Suprapubic skin (tissue), 4 donors: ENCODE measurements around the gene RRP1. TPM values are rescaled to one million over a fixed set of nuclear protein-coding genes. Genes with fewer than 3 reads are reported as not detected.

Experiments
- DNase-seq, 2 donors: peaks; one replicate each; pipeline ENCODE4 v3.0.0-alpha.2; 2019; ENCODE audit warnings: low spot score in 2 of 2
- H3K27ac ChIP-seq: fragments of 200-600 bp; sonication (generic); one replicate; pipeline ENCODE4 v1.5.1; 2019
- H3K27me3 ChIP-seq: fragments of 200-600 bp; sonication (generic); one replicate; pipeline ENCODE4 v1.5.1; 2019
- H3K36me3 ChIP-seq: fragments of 200-600 bp; sonication (generic); one replicate; pipeline ENCODE4 v1.5.1; 2019
- H3K4me1 ChIP-seq: fragments of 200-600 bp; sonication (generic); one replicate; pipeline ENCODE4 v1.5.1; 2019
- H3K4me3 ChIP-seq: fragments of 200-600 bp; sonication (generic); one replicate; pipeline ENCODE4 v1.5.1; 2019; ENCODE audit warnings: mild to moderate bottlenecking
- H3K9me3 ChIP-seq: fragments of 200-600 bp; sonication (generic); one replicate; pipeline ENCODE4 v1.5.1; 2019
- EP300 ChIP-seq: sonication (generic); formaldehyde crosslinking; IDR thresholded peaks from one replicate; pipeline ENCODE4 v1.6.1; 2017; ENCODE audit warnings: antibody characterized with exemption
- POLR2A ChIP-seq, 2 donors: fragments of 450-650 bp; IDR thresholded peaks; one replicate each; pipeline ENCODE4 v1.6.1; 2017; ENCODE audit warnings: antibody characterized with exemption in 2 of 2, mild to moderate bottlenecking in 2 of 2, moderate library complexity in 2 of 2
- POLR2AphosphoS5 ChIP-seq, 3 donors: sonication (generic); formaldehyde crosslinking; IDR thresholded peaks; one replicate each; pipeline ENCODE4 v1.6.1; 2017; ENCODE audit warnings: antibody characterized with exemption in 3 of 3
- WGBS: methylation state at CpG from one replicate; pipeline ENCODE4 v1.1.5; 2018; 5-methylcytosine and 5-hydroxymethylcytosine counted together
- total RNA-seq, 4 donors: library from RNA; depleted of rRNA; stranded (reverse); fragments of >200 nt; gene quantifications; one replicate each; pipeline ENCODE4 v1.1.0, GENCODE V29; 2016
- TF ChIP-seq, protein P1 (sequence below), 2 donors: fragments of 200-600 bp in 1 of 2; fragments of 450-650 bp in 1 of 2; sonication (generic) in 1 of 2; IDR thresholded peaks; one replicate each; pipeline ENCODE4 v1.5.1; 2016 to 2019; ENCODE audit warnings: antibody characterized with exemption in 2 of 2, mild to moderate bottlenecking in 1 of 2, moderate library complexity in 1 of 2

Gene RRP1
- total RNA-seq, 4 donors from 2014 or later, result 22.5 to 34.6 (median 28.4) TPM

DNA sequence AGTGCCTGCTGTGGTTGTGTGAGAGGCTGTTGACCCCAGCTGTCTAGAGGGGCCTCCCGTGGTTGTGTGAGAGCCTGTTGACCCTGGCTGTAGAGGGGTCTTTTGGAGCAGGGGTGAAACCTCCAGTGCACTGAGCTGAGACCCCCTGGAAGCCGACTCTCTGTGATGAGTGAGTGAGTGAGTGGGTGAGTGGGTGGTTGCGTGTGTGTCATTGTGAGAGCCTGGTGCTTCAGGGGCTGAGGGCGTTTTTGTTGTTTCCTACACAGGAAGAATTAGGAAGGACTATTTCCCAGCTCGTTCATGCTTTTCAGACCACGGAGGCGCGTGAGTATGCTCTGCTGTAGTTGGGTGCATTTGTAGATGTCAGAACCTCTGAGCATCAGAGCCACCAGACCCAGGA lies 3.0 kb downstream of the RRP1 start:
- WGBS, result 93% methylated on average over 8 of the region's 8 CpGs
- H3K4me1 ChIP-seq, result peaks cover 21% of the 10 kb centered on the region
- H3K27me3 ChIP-seq, result no peaks in the 10 kb centered on the region
- TF ChIP-seq POLR2AphosphoS5 (IDR thresholded peaks at IDR 0.05), result no peak
- no peak for TF ChIP-seq EP300
- TF ChIP-seq POLR2A (IDR thresholded peaks at IDR 0.05), result no peak
- TF ChIP-seq, protein P1, sequence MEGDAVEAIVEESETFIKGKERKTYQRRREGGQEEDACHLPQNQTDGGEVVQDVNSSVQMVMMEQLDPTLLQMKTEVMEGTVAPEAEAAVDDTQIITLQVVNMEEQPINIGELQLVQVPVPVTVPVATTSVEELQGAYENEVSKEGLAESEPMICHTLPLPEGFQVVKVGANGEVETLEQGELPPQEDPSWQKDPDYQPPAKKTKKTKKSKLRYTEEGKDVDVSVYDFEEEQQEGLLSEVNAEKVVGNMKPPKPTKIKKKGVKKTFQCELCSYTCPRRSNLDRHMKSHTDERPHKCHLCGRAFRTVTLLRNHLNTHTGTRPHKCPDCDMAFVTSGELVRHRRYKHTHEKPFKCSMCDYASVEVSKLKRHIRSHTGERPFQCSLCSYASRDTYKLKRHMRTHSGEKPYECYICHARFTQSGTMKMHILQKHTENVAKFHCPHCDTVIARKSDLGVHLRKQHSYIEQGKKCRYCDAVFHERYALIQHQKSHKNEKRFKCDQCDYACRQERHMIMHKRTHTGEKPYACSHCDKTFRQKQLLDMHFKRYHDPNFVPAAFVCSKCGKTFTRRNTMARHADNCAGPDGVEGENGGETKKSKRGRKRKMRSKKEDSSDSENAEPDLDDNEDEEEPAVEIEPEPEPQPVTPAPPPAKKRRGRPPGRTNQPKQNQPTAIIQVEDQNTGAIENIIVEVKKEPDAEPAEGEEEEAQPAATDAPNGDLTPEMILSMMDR (IDR thresholded peaks at IDR 0.05), result no peak
- no peak overlapping the region for H3K4me3 ChIP-seq
- H3K27ac ChIP-seq, result no peak overlapping the region
- H3K9me3 ChIP-seq, result no peaks in the 10 kb centered on the region
- no peak for DNase-seq
- H3K36me3 ChIP-seq, result peaks cover 60% of the 10 kb centered on the region

DNA sequence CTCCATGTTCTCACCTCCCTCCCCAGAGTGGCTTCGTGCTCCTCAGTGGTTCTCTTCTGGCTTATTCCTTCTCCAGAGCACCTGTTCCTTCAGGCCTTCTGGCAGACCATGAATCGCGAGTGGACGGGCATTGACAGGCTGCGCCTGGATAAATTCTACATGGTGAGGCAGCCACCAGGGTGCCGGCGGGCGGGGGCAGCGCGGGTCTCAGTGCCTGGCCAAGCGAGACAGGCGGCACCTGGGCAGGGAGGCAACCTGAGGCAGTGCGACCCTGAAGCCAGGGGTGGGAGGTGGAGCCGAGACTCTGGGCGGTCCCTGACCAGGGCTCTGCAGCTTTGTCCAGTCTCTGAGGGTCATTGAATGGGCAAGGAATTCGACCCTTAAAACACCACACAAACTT lies 3.9 kb downstream of the RRP1 start:
- Histone ChIP-seq H3K4me3 (no peak overlapping the region), H3K4me1 (peaks cover 21% of the 10 kb centered on the region), H3K36me3 (peaks cover 68% of the 10 kb centered on the region), H3K9me3 (no peaks in the 10 kb centered on the region), H3K27me3 (no peaks in the 10 kb centered on the region), H3K27ac (no peak overlapping the region)
- WGBS, result 97% methylated on average over 16 of the region's 16 CpGs
- TF ChIP-seq, protein P1 (IDR thresholded peaks at IDR 0.05), result no peak
- TF ChIP-seq POLR2A (IDR thresholded peaks at IDR 0.05) (no peak), POLR2AphosphoS5 (IDR thresholded peaks at IDR 0.05) (no peak), EP300 (no peak)
- DNase-seq, result no peak

DNA sequence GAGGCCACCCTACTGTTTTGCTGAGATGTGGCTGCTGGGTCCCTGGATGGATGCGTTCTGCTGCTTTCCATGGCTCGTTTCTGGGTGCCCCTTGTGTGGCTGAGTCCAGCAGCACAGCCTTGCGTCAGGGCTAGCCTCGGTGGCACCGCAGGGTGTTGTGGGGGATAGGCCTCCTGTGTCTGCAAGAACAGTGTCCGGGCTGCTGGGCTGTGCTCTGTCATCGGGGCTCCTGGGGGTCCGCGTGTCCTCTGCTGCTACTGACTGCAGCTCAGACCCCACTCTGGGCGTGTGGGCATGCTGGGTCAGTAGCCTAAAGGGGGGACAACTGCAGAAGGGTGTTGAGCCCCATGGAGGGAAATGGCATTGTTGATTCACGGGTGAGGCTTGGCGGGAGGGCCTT lies 4.9 kb downstream of the RRP1 start:
- no peak overlapping the region for H3K4me3 ChIP-seq
- peaks cover 15% of the 10 kb centered on the region for H3K4me1 ChIP-seq
- peaks cover 79% of the 10 kb centered on the region for H3K36me3 ChIP-seq
- no peaks in the 10 kb centered on the region for H3K27me3 ChIP-seq
- H3K9me3 ChIP-seq, result no peaks in the 10 kb centered on the region
- no peak for DNase-seq
- 86% methylated on average over 4 of the region's 12 CpGs for WGBS
- H3K27ac ChIP-seq, result no peak overlapping the region
- TF ChIP-seq, protein P1 (IDR thresholded peaks at IDR 0.05), result no peak
- TF ChIP-seq POLR2AphosphoS5 (IDR thresholded peaks at IDR 0.05) (no peak), EP300 (no peak), POLR2A (IDR thresholded peaks at IDR 0.05) (no peak)

DNA sequence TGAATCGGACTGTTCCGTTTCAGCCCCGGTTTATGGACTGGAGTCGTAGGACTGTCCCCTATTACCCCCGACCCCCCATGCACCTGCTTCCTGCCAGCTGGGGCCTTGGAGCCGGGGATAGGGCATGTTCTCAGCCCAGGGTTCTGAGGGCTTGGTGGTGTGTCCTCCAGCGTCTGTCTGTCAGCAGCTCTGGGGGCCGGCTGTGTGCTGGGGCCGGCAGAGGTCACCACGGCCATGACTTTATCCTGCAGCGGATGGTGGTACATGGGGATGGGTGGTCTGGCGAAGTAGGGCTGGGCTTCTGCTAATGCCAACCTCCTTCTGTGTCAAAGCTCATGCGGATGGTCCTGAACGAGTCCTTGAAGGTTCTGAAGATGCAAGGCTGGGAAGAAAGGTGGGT lies 5.5 kb downstream of the RRP1 start:
- Histone ChIP-seq H3K36me3 (peaks cover 84% of the 10 kb centered on the region), H3K27ac (no peak overlapping the region), H3K4me3 (no peak overlapping the region), H3K4me1 (peaks cover 13% of the 10 kb centered on the region), H3K9me3 (no peaks in the 10 kb centered on the region), H3K27me3 (no peaks in the 10 kb centered on the region)
- TF ChIP-seq, protein P1 (IDR thresholded peaks at IDR 0.05), result no peak
- TF ChIP-seq POLR2AphosphoS5 (IDR thresholded peaks at IDR 0.05) (no peak), POLR2A (IDR thresholded peaks at IDR 0.05) (no peak), EP300 (no peak)
- DNase-seq, result no peak
- WGBS, result 86% methylated on average over 6 of the region's 14 CpGs

DNA sequence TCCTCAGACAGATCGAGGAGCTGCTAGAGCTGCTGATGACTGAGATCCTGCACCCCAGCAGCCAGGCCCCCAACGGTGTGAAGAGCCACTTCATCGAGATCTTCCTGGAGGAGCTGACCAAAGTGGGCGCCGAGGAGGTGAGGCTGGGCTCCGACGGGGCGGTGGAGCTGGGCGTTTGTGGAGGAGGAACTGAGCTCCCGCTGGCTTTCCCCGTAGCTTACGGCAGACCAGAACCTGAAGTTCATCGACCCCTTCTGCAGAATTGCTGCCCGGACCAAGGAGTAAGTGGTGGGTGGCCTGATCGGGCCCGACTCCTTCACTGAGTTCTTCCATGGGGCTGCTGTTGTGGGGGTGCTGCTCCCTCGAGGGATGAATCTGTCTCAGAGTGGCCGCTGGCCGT lies 8.0 kb downstream of the RRP1 start:
- no peaks in the 10 kb centered on the region for H3K4me1 ChIP-seq
- TF ChIP-seq POLR2A (IDR thresholded peaks at IDR 0.05), result no peak
- TF ChIP-seq EP300, result no peak
- no peak for TF ChIP-seq POLR2AphosphoS5 (IDR thresholded peaks at IDR 0.05)
- TF ChIP-seq, protein P1 (IDR thresholded peaks at IDR 0.05), result no peak
- H3K4me3 ChIP-seq, result no peak overlapping the region
- H3K27me3 ChIP-seq, result no peaks in the 10 kb centered on the region
- H3K9me3 ChIP-seq, result no peaks in the 10 kb centered on the region
- peaks cover 100% of the 10 kb centered on the region for H3K36me3 ChIP-seq
- no peak overlapping the region for H3K27ac ChIP-seq
- DNase-seq, result no peak
- WGBS, result 100% methylated on average over 3 of the region's 19 CpGs
